WERI-Rb-1 (cell line): ENCODE results near the gene GCN1.
"Not testable (repeated sequence)": the region's sequence is repeated elsewhere in the genome, so short reads cannot be mapped to it uniquely, and the experiment has no call there.

Experiments
- DNase-seq: peaks from one replicate; pipeline ENCODE4 v3.0.0-alpha.2; 2020
- H3K27ac ChIP-seq: fragments of 250-450 bp; sonication (Bioruptor Pico); 2 replicates; pipeline ENCODE4 v1.5.1; 2020; ENCODE audit warnings: mild to moderate bottlenecking, moderate library complexity
- H3K27me3 ChIP-seq: fragments of 250-450 bp; sonication (Bioruptor Pico); 2 replicates; pipeline ENCODE4 v1.5.1; 2021; ENCODE audit warnings: mild to moderate bottlenecking, low read depth, moderate library complexity; ENCODE audit not compliant: insufficient read depth, severe bottlenecking
- H3K36me3 ChIP-seq: fragments of 250-450 bp; sonication (Bioruptor Pico); 2 replicates; pipeline ENCODE4 v1.5.1; 2020; ENCODE audit warnings: mild to moderate bottlenecking, moderate library complexity
- H3K4me3 ChIP-seq: 2 replicates; pipeline ENCODE4 v1.5.1; 2011; ENCODE audit warnings: low read depth, mild to moderate bottlenecking, control low read depth, low read length
- H3K9me3 ChIP-seq: fragments of 250-450 bp; sonication (Bioruptor Pico); 2 replicates; pipeline ENCODE4 v1.5.1; 2021; ENCODE audit warnings: mild to moderate bottlenecking, moderate library complexity; ENCODE audit not compliant: severe bottlenecking
- CTCF ChIP-seq: IDR thresholded peaks from 2 replicates; pipeline ENCODE4 v1.5.1; 2011; ENCODE audit warnings: low read depth, mild to moderate bottlenecking, control low read depth, inconsistent platforms, low read length

Gene GCN1

GRCh38 chr12:120204171-120204570 lies 9.7 kb upstream of the GCN1 start:
- Histone ChIP-seq H3K27ac (no peak overlapping the region), H3K4me3 (no peak overlapping the region), H3K27me3 (no peaks in the 10 kb centered on the region), H3K9me3 (no peaks in the 10 kb centered on the region), H3K36me3 (peaks cover 30% of the 10 kb centered on the region)
- DNase-seq: no peak
- TF ChIP-seq CTCF: no peak

- Histone ChIP-seq H3K36me3 (peaks cover 53% of the 10 kb centered on the region), H3K9me3 (no peaks in the 10 kb centered on the region), H3K27ac (peak overlapping the region; percentile 98), H3K4me3 (peak overlapping the region; percentile 100), H3K27me3 (no peaks in the 10 kb centered on the region)
- DNase-seq: no peak
- TF ChIP-seq CTCF: no peak
Observed at GRCh38 chr12:120200364-120200800, 5.9 kb upstream of the GCN1 start.

DNA sequence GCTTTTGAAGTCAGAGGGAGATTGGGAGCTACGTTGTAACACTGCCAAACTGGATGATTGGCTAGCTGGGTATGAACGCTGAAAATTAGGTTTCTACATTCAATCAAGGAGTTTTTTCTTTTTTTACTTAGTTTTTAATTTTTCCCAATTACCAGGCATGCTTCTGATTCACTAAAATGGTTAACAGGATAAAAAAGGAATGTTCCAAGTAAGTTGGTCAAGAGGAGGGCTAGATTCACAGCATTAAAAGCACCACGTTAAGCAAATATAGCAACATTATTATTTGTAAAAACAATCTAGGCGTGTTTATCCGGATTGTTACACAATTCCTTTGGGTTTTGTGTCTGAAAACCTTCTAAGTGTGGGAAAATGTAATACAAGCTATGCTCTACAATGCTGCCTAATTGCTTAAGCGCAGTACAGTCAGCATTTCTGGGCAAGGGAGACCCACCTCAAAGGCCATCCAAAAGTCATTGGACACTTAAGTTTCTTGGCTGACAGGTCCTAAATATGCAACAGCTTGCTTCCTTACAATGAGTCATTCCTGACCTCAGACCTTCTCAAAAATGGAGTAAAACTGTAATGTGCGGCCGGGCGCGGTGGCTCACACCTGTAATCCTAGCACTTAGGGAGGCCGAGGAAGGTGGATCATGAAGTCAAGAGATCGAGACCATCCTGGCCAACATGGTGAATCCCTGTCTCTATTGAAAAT lies 5.2 kb upstream of the GCN1 start:
- Histone ChIP-seq H3K4me3 (peak overlapping the region; percentile 100), H3K27ac (peak overlapping the region; percentile 98), H3K9me3 (no peaks in the 10 kb centered on the region), H3K36me3 (peaks cover 57% of the 10 kb centered on the region), H3K27me3 (no peaks in the 10 kb centered on the region)
- no peak for DNase-seq
- TF ChIP-seq CTCF: no peak

DNA sequence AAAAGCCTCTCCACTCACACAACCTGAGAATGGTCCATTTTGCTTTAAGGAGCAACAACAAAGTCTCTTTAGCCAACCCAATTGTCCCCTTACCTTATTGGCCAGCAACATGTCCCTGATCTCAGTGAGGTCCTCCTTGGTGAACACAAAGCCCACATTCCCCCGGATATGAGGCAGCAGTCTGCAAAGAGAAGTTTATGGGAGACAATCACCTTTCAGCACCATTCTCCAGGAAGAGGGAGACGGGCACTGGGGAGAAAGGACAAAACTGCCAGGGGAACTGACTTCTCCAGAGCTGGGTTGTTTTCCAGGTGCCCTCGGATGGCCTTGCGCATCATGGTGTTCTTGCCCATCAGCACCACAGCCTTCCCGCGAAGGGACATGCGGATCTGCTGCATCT lies 4.5 kb upstream of the GCN1 start:
- no peak for TF ChIP-seq CTCF
- Histone ChIP-seq H3K27ac (peak overlapping the region; percentile 98), H3K27me3 (no peaks in the 10 kb centered on the region), H3K4me3 (no peak overlapping the region), H3K9me3 (no peaks in the 10 kb centered on the region), H3K36me3 (peaks cover 57% of the 10 kb centered on the region)
- DNase-seq: no peak

DNA sequence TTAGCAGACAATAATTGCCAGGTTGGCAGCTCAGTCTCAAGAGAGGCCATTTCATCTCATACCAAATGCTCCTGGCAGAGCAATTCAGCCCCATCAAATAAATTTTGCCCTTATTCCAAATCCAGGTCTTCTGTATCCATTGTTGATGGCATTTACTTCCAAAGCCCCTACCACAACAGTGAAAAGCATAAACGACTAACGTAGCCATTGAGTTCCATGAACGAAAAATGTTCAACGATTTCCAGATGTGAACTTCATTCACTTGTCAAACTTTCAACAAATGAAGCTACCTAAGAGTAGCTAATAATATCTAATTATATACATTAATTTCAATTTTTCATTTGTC lies 3.0 kb upstream of the GCN1 start:
- Histone ChIP-seq H3K4me3 (no peak overlapping the region), H3K36me3 (peaks cover 57% of the 10 kb centered on the region)

DNA sequence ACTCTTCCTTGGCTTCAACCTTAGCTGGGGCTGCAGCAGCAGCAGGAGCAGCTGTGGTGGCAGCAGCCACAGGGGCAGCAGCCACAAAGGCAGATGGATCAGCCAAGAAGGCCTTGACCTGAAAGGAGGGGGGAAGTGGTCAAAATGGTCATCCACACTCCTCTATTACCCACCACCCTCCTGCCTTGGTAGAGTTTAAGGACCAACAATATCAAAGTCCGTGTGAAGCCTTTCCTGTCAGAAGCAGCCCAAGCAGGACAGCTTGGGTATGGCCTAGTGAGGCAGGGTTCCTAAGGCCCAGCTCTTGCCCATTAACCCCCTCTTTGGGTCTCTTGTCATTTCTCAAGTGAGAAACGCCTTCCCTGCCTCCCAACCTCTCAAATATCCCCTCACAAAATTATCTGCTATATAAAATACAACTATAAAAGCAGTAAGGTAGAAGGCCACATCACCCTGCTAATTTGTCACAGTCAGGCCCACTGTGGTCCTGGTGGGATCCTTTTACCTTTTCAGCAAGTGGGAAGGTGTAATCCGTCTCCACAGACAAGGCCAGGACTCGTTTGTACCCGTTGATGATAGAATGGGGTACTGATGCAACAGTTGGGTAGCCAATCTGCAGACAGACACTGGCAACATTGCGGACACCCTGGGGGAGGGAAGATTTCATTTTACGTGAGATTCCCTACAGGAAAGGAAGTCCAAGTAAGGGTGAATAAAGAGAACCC lies 2.5 kb upstream of the GCN1 start:
- not testable (repeated sequence) for H3K4me3 ChIP-seq
- H3K36me3 ChIP-seq: peaks cover 61% of the 10 kb centered on the region

More for the DNA sequence above, 3.0 kb upstream of the GCN1 start:
- no peak for DNase-seq
- no peaks in the 10 kb centered on the region for H3K27me3 ChIP-seq
- H3K9me3 ChIP-seq: no peaks in the 10 kb centered on the region
- no peak for TF ChIP-seq CTCF
- no peak overlapping the region for H3K27ac ChIP-seq

More for the DNA sequence above, 2.5 kb upstream of the GCN1 start:
- not testable (repeated sequence) for H3K27me3 ChIP-seq, DNase-seq, H3K9me3 ChIP-seq, H3K27ac ChIP-seq
